ENCODE data around the gene TWNK. TPM values are rescaled to one million over a fixed set of nuclear protein-coding genes. Genes with fewer than 3 reads are reported as not detected.

Gene TWNK
- total RNA-seq, 4 donors from 2014 or later = 5.5 to 7.7 (median 6.8) TPM

DNA sequence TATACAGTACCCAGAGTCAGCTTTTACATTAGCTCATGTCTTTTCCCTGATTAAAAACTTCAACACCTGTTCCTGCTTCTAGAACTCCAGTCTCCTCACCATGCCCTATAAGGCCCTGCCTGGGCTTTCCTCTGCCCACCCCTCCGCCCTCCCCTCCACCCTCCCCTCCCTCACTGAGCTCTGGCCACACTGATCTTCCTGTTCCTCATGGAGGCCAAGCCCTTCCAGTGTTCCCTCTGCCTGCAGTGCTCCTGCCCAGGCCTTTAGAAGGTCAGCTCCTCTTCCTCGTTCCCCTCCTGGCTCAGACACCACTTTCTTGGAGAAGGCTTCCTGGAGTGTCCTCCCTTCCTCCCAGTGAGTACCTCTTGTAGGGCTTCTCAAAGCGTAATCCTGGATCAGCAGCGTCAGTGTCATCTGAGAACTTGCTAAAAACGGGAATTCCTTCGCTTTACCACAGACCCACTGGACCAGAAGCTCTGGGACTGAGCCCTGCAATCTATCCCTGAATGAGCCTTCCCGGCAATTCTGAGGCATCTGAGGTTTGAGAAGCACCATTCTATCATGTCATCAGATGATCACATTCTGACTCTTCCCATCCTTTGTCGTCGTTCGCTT is 39.9 kb downstream of the TWNK start:
- WGBS, 2 donors = 78 to 82% methylated on average over 10 of the region's 10 CpGs
- Histone ChIP-seq H3K27ac (no peak overlapping the region), H3K4me3 (replicated peaks in 1 of 3) (no peak overlapping the region), H3K36me3 (no peaks in the 10 kb centered on the region), H3K27me3 (no peaks in the 10 kb centered on the region), H3K9me3 (no peaks in the 10 kb centered on the region), H3K4me1 (peaks cover 12 to 22% of the 10 kb centered on the region in 2 donors)
- no peak for DNase-seq
- TF ChIP-seq POLR2A (IDR thresholded peaks at IDR 0.05) (no peak), CTCF (IDR thresholded peaks at IDR 0.05) (no peak)
- intact Hi-C loops (cut with DNase I) = no loop called here

GRCh38 chr10:101028446-101029337 is 41.3 kb downstream of the TWNK start:
- H3K9me3 ChIP-seq = no peaks in the 10 kb centered on the region
- H3K4me1 ChIP-seq = peaks cover 22 to 36% of the 10 kb centered on the region in 2 donors
- 56 to 58% methylated on average over 6 to 7 of the region's 7 CpGs for WGBS, 2 donors
- no peak overlapping the region for H3K4me3 ChIP-seq (replicated peaks in 1 of 3)
- DNase-seq = peak in 1 of 2 donors; percentile 22
- H3K27ac ChIP-seq = no peak overlapping the region
- intact Hi-C loops (cut with DNase I) = no loop called here
- H3K36me3 ChIP-seq = no peaks in the 10 kb centered on the region
- no peaks in the 10 kb centered on the region for H3K27me3 ChIP-seq
- TF ChIP-seq CTCF (IDR thresholded peaks at IDR 0.05) = no peak
- no peak for TF ChIP-seq POLR2A (IDR thresholded peaks at IDR 0.05)

DNA sequence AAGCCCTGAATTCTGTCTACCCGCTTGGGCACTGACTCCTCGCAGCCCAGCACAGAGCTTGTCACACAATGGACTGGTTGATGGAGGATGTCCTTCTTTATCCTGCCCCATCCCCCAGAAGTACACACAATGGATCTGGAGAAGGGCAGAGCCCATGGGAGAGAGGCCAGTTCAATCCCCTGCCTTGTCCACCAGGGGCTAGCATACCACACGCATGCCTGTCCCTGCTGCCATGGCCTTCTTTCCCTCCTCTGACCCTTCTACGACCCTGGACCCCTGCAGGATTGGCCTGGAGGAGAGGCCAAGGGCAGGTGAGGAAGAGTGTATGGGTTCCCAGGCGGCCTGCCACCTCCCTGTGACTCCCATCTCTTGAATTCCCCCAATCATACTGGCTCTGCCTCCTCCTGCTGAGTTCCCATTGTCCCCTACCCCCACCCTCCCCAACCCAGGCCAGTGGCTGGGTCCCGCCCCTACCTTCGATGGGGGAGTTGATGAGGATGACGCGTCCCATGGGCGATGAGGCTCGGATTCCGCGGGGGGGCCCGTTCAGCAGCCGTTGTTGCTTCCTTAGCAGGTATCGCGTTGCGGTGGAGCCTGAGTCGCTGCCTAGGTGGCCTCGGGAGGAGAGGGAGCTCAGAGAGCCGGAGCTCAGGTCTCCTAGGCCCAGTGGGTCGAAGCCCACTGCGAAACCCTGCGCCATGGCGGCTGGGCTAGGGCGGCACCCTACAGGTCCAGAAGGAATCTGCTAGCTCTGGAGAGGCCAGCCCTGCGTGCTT is 42.4 kb downstream of the TWNK start:
- H3K27me3 ChIP-seq = no peaks in the 10 kb centered on the region
- TF ChIP-seq POLR2A (IDR thresholded peaks at IDR 0.05) = no peak
- TF ChIP-seq CTCF (IDR thresholded peaks at IDR 0.05) = no peak
- no peaks in the 10 kb centered on the region for H3K36me3 ChIP-seq
- intact Hi-C loops (cut with DNase I) = loop anchor here (5.0 kb wide), 1 partner anchor 38 kb away; no protein-coding TSS in a partner anchor
- no peak overlapping the region for H3K27ac ChIP-seq
- no peak for DNase-seq
- WGBS, 2 donors = 68 to 70% methylated on average over 4 to 15 of the region's 27 CpGs
- no peak overlapping the region for H3K4me3 ChIP-seq (replicated peaks in 1 of 3)
- H3K9me3 ChIP-seq = no peaks in the 10 kb centered on the region
- H3K4me1 ChIP-seq = peaks cover 22 to 36% of the 10 kb centered on the region in 2 donors

DNA sequence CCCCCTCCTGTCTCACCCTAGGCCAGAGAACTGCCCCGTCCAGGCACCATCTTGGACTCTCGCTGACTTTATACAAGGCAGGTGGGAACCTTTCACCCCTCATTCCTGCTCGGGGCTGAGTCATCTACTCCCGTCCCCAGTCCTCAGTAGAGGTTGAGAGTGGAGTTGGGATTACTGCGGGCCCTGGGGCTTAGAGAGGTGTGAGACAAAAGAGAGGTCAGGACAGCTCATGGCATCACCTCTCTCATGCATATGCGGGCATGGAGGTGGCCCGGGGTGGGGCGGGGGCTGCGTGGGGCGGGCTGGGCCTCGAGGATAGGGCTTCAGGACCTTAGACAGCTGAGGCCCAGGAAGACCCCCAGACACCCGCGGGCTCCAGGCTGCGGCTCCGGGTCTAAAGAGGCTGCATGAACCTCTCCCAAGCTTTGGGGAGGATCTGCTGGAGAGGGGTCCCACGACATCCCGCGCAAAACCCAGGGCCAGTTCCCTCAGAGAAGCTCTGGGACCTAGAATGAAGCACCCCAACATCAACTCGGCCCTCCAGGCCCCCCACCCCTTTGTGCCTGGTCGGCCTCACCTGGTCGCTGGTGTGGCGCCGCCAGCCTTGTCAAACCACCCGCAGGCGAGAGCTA is 43.3 kb downstream of the TWNK start:
- intact Hi-C loops (cut with DNase I) = loop anchor here (5.0 kb wide), 1 partner anchor 37 kb away; no protein-coding TSS in a partner anchor
- 19 to 31% methylated on average over 8 to 9 of the region's 25 CpGs for WGBS, 2 donors
- no peak for TF ChIP-seq POLR2A (IDR thresholded peaks at IDR 0.05)
- DNase-seq = no peak
- no peaks in the 10 kb centered on the region for H3K36me3 ChIP-seq
- no peak overlapping the region for H3K27ac ChIP-seq
- peak overlapping the region in 2 of 3 donors; percentile 24 to 84 for H3K4me3 ChIP-seq (replicated peaks in 1 of 3)
- no peaks in the 10 kb centered on the region for H3K27me3 ChIP-seq
- H3K9me3 ChIP-seq = no peaks in the 10 kb centered on the region
- H3K4me1 ChIP-seq = peaks cover 22 to 36% of the 10 kb centered on the region in 2 donors
